NCI-H1048 (cell line): ENCODE data around the gene SND1.

Experiments
- DNase-seq: peaks from one replicate; lab custom pipeline; 2025; lab: John Stamatoyannopoulos, UW

Gene SND1

GRCh38 chr7:128113839-128114238, 461.8 kb downstream of the SND1 start:
- DNase-seq = no peak

DNA sequence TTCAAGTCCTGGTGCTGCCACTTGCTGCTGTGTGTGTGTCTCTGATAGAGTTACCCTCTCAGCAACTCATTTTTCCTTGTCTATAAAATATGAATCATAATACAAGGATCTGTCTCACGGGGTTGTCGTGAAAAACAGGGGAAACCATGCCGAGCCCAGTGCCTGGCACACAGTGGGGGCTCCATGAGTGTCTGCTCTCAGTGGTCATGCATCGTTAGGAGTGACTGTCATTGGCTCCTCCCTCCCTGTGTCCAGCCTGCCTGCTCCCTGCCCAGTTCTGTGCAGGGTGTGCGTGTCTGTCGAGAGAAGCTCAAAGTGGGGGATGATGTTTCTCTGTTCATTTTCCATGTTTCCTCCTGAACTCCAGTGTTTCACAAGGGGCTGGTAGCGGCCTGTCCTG, 462.8 kb downstream of the SND1 start:
- no peak for DNase-seq

DNA sequence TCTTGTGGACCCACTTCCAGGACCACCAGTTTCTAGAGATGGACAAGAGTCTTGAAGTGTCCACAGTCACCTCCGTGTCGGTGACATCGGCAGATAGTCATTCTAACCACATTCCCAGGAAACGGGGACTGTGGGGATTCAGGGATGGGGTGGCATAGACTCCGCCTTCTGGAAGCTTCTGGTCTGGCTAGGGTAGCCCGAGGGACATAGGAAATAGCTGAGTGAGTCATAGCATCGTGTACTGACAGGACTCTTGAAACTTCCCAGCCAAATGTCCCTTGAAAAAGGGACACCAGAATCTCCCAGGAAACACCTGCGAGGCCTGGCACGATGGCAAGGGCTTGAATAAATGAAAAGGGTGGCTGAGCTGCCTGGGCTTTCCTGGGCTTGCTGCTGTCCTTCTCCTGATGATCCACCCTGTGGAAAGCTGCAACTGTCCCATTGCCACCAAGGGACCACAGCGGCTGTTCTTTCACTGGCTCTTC, 463.4 kb downstream of the SND1 start:
- DNase-seq = no peak

DNA sequence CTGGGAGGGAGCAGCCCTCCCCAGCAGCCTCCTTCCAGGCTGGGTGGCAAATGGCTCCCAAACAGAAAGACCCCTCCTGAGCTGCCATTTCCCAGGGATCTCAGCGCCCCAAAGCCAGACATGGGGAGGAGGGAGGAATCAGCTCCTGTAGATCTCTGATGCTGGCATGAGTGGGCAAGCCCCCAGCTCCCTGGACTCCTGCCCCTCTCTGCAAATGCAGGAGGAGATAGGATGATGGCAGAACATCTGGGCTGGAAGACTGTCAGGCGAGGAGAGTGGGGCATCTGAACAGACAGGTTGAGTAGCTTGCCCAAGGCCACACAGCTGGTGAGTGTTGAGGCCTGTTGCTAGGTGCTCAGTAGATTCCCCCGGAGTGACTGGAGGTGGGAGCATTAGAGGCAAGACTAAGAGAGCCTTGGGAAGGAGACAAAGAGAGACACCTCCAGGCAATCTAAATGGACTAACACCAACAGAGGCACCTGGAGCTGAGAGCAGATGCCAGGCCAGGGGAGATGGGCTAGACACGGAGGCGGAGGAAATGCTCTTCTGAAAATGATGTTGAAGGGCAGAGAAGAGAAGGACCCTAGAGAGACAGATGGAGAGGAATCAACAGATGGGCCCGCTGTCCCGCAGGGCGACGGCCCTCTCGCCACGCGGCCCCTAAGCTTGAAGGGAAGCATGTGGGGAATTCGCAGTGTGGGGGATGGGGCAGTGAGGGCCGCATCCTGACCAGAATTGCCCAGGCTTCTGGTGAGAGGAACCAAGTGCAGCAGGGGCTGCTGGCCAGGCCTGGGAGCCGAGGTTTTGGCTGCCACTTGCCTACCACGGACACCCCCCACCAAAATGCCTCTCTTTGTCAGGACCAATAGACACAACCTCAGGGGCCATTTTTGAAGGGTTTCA, 464.1 kb downstream of the SND1 start:
- DNase-seq = no peak

GRCh38 chr7:128116740-128117139, 464.7 kb downstream of the SND1 start:
- DNase-seq = no peak

GRCh38 chr7:128117691-128118090, 465.7 kb downstream of the SND1 start:
- DNase-seq = no peak

- no peak for DNase-seq
These were observed 467.0 kb downstream of the SND1 start for GRCh38 chr7:128119036-128119435.

GRCh38 chr7:128120116-128120515, 468.1 kb downstream of the SND1 start:
- DNase-seq = no peak

- no peak for DNase-seq
These were observed 469.0 kb downstream of the SND1 start for GRCh38 chr7:128120976-128121490.

DNA sequence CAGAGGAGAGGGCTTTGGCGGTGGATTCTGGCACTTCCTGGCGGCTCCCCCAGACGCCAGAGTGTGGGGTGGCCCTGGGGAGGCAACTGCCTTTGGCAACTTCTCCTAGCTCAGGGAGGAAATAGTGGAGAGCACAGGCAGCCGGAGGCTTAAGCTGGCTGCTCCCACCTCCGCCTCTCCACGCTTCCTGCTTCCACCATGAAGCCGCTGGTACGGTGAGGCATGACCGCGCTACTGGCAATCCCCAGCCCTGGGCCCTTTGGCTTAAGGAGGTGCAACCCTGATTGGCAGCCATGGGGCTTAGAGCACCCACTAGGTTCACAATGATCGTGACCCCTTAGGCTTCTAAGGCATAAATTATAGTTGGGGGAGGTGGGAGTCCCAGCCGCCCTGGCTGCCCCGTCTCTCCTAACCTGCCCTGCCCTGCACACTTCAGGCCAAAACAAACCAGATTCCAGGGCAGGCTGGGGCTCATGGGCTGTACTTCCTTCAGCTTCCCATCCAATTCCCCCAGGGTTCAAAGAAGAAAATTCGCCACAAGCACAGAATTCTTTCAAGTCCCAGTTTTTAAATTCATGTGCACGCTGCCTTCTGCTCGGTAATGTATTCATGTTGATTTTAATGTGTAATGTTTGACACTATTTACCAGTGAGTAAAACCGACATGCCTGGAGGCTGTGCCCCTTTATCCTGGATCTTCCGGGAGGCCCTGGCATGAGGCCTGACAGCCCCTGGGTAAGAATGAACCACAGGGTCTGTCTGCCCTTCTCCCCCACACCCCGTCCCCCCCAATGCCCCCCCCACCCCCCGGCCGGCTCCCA, 469.9 kb downstream of the SND1 start:
- no peak for DNase-seq

DNA sequence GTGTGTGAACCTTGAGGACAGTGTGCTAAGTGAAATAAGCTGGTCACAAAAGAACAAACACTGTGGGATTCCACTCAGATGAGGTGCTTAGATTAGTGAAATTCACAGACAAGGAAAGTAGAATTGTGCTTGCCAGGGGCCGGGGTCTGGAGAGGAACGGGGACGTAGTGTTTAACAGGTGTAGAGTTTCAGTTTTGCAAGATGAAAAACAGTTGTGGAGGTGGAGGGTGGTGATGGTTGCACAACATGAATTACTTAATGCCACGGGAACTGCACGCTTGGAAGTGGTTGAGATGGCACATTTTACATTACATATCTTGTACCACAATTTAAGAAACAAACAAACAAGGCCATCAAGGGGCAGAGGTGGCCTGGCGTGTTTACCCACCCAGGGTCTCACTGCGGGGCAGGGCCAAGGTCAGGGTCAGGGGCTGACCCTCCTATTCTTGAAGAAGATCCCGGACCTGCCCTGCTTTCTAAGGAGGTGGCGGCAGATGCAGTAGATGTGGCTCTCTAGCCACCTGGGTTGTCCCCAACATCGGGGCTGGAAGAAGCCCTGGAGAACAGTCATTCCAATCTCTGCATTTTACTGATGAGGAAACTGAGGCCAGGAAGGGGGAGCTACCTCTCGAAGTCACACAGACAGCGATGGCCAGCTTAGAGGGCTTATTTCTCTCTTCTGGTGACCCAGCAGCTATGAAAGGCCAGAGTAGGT, 470.7 kb downstream of the SND1 start:
- DNase-seq = no peak

GRCh38 chr7:128123291-128124037, 471.5 kb downstream of the SND1 start:
- DNase-seq = no peak

DNA sequence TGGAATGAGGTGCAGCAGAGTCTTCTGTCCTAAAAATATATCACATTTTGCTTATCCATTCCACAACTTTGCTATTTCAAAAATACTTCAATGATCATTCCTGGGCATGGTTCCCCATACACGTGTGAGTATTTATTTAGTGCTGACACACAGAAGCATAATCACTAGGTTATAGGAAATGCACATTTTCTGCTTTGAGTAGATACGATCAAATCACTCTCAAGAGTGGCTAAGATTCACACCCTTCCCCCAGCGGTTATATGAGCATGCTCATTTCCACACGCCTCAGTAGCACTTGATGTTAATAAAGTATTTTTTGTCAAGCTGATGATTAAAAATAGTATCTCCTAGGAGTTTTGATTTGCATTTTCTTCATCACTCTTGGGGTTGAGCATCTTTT, 472.8 kb downstream of the SND1 start:
- DNase-seq = no peak

DNA sequence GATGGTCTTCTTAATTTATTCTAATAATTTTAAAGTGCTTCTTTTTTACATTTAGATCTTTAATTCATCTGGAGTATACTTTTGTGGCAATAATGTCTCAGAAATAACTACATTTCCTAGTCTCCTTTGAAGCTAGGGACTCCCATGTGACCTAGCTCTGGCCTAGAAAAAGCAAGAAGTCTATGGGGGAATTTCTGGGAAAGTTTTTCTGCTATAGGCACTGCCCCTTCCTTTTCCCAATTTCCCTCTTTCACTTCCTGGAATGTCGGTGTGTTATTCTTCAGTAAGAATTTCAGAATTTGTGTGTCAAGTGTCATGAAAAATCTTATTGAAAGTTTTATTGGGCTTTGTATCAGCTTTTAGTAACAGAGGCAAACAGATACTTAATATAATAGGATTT, 473.8 kb downstream of the SND1 start:
- no peak for DNase-seq

- no peak for DNase-seq
These were observed 476.4 kb downstream of the SND1 start for GRCh38 chr7:128128401-128128800.

DNA sequence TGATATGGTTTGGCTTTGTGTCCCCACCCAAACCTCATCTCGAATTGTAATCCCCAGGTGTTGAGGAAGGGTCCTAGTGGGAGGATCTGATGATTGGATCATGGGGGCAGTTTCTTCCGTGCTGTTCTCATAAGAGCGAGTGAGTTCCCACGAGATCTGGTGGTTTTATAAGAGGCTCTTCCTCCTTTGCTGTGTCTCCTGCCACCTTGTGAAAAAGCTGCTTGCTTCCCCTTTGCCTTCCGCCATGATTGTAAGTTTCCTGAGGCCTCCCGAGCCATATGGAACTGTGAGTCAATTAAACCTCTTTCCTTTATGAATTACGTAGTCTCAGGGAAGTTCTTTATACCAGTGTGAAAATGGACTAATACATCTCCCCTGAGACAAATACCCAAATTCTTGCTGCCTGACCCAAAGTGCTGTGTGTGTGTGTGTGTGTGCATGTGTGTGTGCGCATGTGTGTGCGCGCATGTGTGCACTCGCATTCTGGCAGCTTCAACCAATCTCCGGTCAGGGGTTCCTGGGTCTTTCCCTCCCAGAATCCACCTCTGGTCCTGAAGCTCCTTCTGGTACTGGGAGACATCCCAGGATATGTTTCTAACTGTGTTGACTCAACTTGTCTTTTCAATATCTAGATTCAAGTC, 477.4 kb downstream of the SND1 start:
- DNase-seq = no peak

GRCh38 chr7:128131115-128131514, 479.1 kb downstream of the SND1 start:
- DNase-seq = no peak

GRCh38 chr7:128131731-128132130, 479.7 kb downstream of the SND1 start:
- DNase-seq = no peak

GRCh38 chr7:128132426-128133069, 480.6 kb downstream of the SND1 start:
- DNase-seq = no peak

DNA sequence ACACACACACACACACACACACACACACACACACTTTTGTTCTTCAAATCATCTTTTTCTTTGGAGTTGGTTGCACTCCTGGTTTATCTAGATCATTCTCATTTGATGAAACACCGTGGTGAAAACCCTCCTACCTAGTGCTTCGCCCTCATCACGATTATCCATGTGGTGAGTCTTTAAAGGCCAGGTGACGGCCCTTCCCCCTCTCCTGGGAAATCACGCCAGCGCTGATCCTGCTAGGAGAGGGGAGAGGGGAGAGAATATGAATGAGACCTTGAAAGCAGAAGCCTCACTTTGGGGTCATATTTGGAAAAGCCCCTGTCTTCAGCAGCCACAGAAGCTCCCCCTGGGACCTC, 483.1 kb downstream of the SND1 start:
- no peak for DNase-seq
